VCaP (cell line): ENCODE data around the gene OR10D3.

Source experiments
- H3K27ac ChIP-seq: fragments of 450-650 bp; 2 replicates; pipeline ENCODE4 v1.5.1; 2017
- CTCF ChIP-seq: fragments of 450-650 bp; conservative IDR thresholded peaks from 2 replicates; pipeline ENCODE4 v1.5.1; 2017; ENCODE audit warnings: mild to moderate bottlenecking, moderate library complexity

The OR10D3 gene

GRCh38 chr11:124183068-124183467, at the start of gene OR10D3:
OR10D3 (plus strand) TSS chr11:124183345; CDS start chr11:124185270, 1,925 bp downstream.
- H3K27ac ChIP-seq: no peak within 1 kb of the TSS
- TF ChIP-seq CTCF: no peak

- TF ChIP-seq CTCF: no peak
- H3K27ac ChIP-seq: no peak overlapping the region
Observed at GRCh38 chr11:124143034-124143433, 40.1 kb upstream of the OR10D3 start.

GRCh38 chr11:124147951-124148350, 35.2 kb upstream of the OR10D3 start:
- no peak overlapping the region for H3K27ac ChIP-seq
- no peak for TF ChIP-seq CTCF

- no peak for TF ChIP-seq CTCF
- no peak overlapping the region for H3K27ac ChIP-seq
Observed at GRCh38 chr11:124150684-124151083, 32.5 kb upstream of the OR10D3 start.

- no peak for TF ChIP-seq CTCF
- no peak overlapping the region for H3K27ac ChIP-seq
Observed at GRCh38 chr11:124152770-124153407, 30.3 kb upstream of the OR10D3 start.

- TF ChIP-seq CTCF: no peak
- H3K27ac ChIP-seq: no peak overlapping the region
Observed at GRCh38 chr11:124153821-124154220, 29.3 kb upstream of the OR10D3 start.

GRCh38 chr11:124159481-124159880, 23.7 kb upstream of the OR10D3 start:
- no peak for TF ChIP-seq CTCF
- H3K27ac ChIP-seq: no peak overlapping the region
